ENCODE data around the gene HOXA10.

The HOXA10 gene

GRCh38 chr7:27182285-27182841 lies 8.2 kb upstream of the HOXA10 start:
- no peak overlapping the region for H3K27ac ChIP-seq (ENCODE audit: low read depth, low read length)
- H3K9me3 ChIP-seq (ENCODE audit: control insufficient read depth, insufficient read depth, low read depth, low read length): no peaks in the 10 kb centered on the region
- peak overlapping the region; percentile 43; the same call in 1 of the 2 replicates for H3K4me3 ChIP-seq (ENCODE audit: low read depth, low read length)
- H3K27me3 ChIP-seq (ENCODE audit: control insufficient read depth, insufficient read depth, low read length): peaks cover 100% of the 10 kb centered on the region
- no peaks in the 10 kb centered on the region for H3K36me3 ChIP-seq (ENCODE audit: control insufficient read depth, insufficient read depth, low read length)
- peak overlapping the region; percentile 50 for H3K9ac ChIP-seq (ENCODE audit: low read length)
- H3K4me1 ChIP-seq (ENCODE audit: control insufficient read depth, insufficient read depth, low read length): peaks cover 32% of the 10 kb centered on the region

GRCh38 chr7:27181795-27182275 lies 7.7 kb upstream of the HOXA10 start:
- Histone ChIP-seq H3K9me3 (ENCODE audit: control insufficient read depth, insufficient read depth, low read depth, low read length) (no peaks in the 10 kb centered on the region), H3K4me3 (ENCODE audit: low read depth, low read length) (no peak overlapping the region; the same call in 1 of the 2 replicates), H3K27me3 (ENCODE audit: control insufficient read depth, insufficient read depth, low read length) (peaks cover 100% of the 10 kb centered on the region), H3K36me3 (ENCODE audit: control insufficient read depth, insufficient read depth, low read length) (no peaks in the 10 kb centered on the region), H3K4me1 (ENCODE audit: control insufficient read depth, insufficient read depth, low read length) (peaks cover 30% of the 10 kb centered on the region), H3K9ac (ENCODE audit: low read length) (no peak overlapping the region), H3K27ac (ENCODE audit: low read depth, low read length) (no peak overlapping the region)

- peaks cover 100% of the 10 kb centered on the region for H3K27me3 ChIP-seq (ENCODE audit: control insufficient read depth, insufficient read depth, low read length)
- peak overlapping the region; percentile 21 for H3K9ac ChIP-seq (ENCODE audit: low read length)
- no peaks in the 10 kb centered on the region for H3K9me3 ChIP-seq (ENCODE audit: control insufficient read depth, insufficient read depth, low read depth, low read length)
- peaks cover 22% of the 10 kb centered on the region for H3K4me1 ChIP-seq (ENCODE audit: control insufficient read depth, insufficient read depth, low read length)
- no peak overlapping the region for H3K4me3 ChIP-seq (ENCODE audit: low read depth, low read length)
- no peak overlapping the region for H3K27ac ChIP-seq (ENCODE audit: low read depth, low read length)
- no peaks in the 10 kb centered on the region for H3K36me3 ChIP-seq (ENCODE audit: control insufficient read depth, insufficient read depth, low read length)
These were observed 6.6 kb upstream of the HOXA10 start for GRCh38 chr7:27180431-27181420.

GRCh38 chr7:27179503-27180430 lies 5.6 kb upstream of the HOXA10 start:
- no peaks in the 10 kb centered on the region for H3K36me3 ChIP-seq (ENCODE audit: control insufficient read depth, insufficient read depth, low read length)
- H3K27ac ChIP-seq (ENCODE audit: low read depth, low read length): no peak overlapping the region
- peaks cover 100% of the 10 kb centered on the region for H3K27me3 ChIP-seq (ENCODE audit: control insufficient read depth, insufficient read depth, low read length)
- peak overlapping the region; percentile 58 for H3K4me3 ChIP-seq (ENCODE audit: low read depth, low read length)
- H3K9me3 ChIP-seq (ENCODE audit: control insufficient read depth, insufficient read depth, low read depth, low read length): no peaks in the 10 kb centered on the region
- H3K9ac ChIP-seq (ENCODE audit: low read length): peak overlapping the region; percentile 73
- peaks cover 13% of the 10 kb centered on the region for H3K4me1 ChIP-seq (ENCODE audit: control insufficient read depth, insufficient read depth, low read length)

GRCh38 chr7:27179030-27179429 lies 4.9 kb upstream of the HOXA10 start:
- no peak overlapping the region for H3K27ac ChIP-seq (ENCODE audit: low read depth, low read length)
- peaks cover 10% of the 10 kb centered on the region; the same call in 1 of the 2 replicates for H3K4me1 ChIP-seq (ENCODE audit: control insufficient read depth, insufficient read depth, low read length)
- H3K9ac ChIP-seq (ENCODE audit: low read length): peak overlapping the region; percentile 73
- peaks cover 100% of the 10 kb centered on the region for H3K27me3 ChIP-seq (ENCODE audit: control insufficient read depth, insufficient read depth, low read length)
- H3K9me3 ChIP-seq (ENCODE audit: control insufficient read depth, insufficient read depth, low read depth, low read length): no peaks in the 10 kb centered on the region
- H3K36me3 ChIP-seq (ENCODE audit: control insufficient read depth, insufficient read depth, low read length): no peaks in the 10 kb centered on the region
- H3K4me3 ChIP-seq (ENCODE audit: low read depth, low read length): peak overlapping the region; percentile 58

- Histone ChIP-seq H3K27me3 (ENCODE audit: control insufficient read depth, insufficient read depth, low read length) (peaks cover 100% of the 10 kb centered on the region), H3K4me3 (ENCODE audit: low read depth, low read length) (peak overlapping the region; percentile 58; the same call in 1 of the 2 replicates), H3K9me3 (ENCODE audit: control insufficient read depth, insufficient read depth, low read depth, low read length) (no peaks in the 10 kb centered on the region), H3K27ac (ENCODE audit: low read depth, low read length) (no peak overlapping the region), H3K4me1 (ENCODE audit: control insufficient read depth, insufficient read depth, low read length) (peaks cover 6% of the 10 kb centered on the region; the same call in 1 of the 2 replicates), H3K9ac (ENCODE audit: low read length) (peak overlapping the region; percentile 68), H3K36me3 (ENCODE audit: control insufficient read depth, insufficient read depth, low read length) (no peaks in the 10 kb centered on the region)
These were observed 4.2 kb upstream of the HOXA10 start for GRCh38 chr7:27178366-27178765.

GRCh38 chr7:27177795-27178320 lies 3.7 kb upstream of the HOXA10 start:
- Histone ChIP-seq H3K9ac (ENCODE audit: low read length) (peak overlapping the region; percentile 68), H3K4me1 (ENCODE audit: control insufficient read depth, insufficient read depth, low read length) (peaks cover 6% of the 10 kb centered on the region; the same call in 1 of the 2 replicates), H3K9me3 (ENCODE audit: control insufficient read depth, insufficient read depth, low read depth, low read length) (no peaks in the 10 kb centered on the region), H3K27me3 (ENCODE audit: control insufficient read depth, insufficient read depth, low read length) (peaks cover 100% of the 10 kb centered on the region), H3K36me3 (ENCODE audit: control insufficient read depth, insufficient read depth, low read length) (no peaks in the 10 kb centered on the region), H3K4me3 (ENCODE audit: low read depth, low read length) (peak overlapping the region; percentile 58; the same call in 1 of the 2 replicates), H3K27ac (ENCODE audit: low read depth, low read length) (no peak overlapping the region)

GRCh38 chr7:27176962-27177794 lies 3.1 kb upstream of the HOXA10 start:
- Histone ChIP-seq H3K36me3 (ENCODE audit: control insufficient read depth, insufficient read depth, low read length) (no peaks in the 10 kb centered on the region), H3K27ac (ENCODE audit: low read depth, low read length) (no peak overlapping the region), H3K9ac (ENCODE audit: low read length) (peak overlapping the region; percentile 68), H3K4me3 (ENCODE audit: low read depth, low read length) (peak overlapping the region; percentile 14; the same call in 1 of the 2 replicates), H3K4me1 (ENCODE audit: control insufficient read depth, insufficient read depth, low read length) (peaks cover 9% of the 10 kb centered on the region), H3K27me3 (ENCODE audit: control insufficient read depth, insufficient read depth, low read length) (peaks cover 100% of the 10 kb centered on the region), H3K9me3 (ENCODE audit: control insufficient read depth, insufficient read depth, low read depth, low read length) (no peaks in the 10 kb centered on the region)

- Histone ChIP-seq H3K9me3 (ENCODE audit: control insufficient read depth, insufficient read depth, low read depth, low read length) (no peaks in the 10 kb centered on the region), H3K4me3 (ENCODE audit: low read depth, low read length) (peak overlapping the region; percentile 9; the same call in 1 of the 2 replicates), H3K9ac (ENCODE audit: low read length) (peak overlapping the region; percentile 68), H3K4me1 (ENCODE audit: control insufficient read depth, insufficient read depth, low read length) (peaks cover 13% of the 10 kb centered on the region), H3K27ac (ENCODE audit: low read depth, low read length) (no peak overlapping the region), H3K27me3 (ENCODE audit: control insufficient read depth, insufficient read depth, low read length) (peaks cover 100% of the 10 kb centered on the region), H3K36me3 (ENCODE audit: control insufficient read depth, insufficient read depth, low read length) (no peaks in the 10 kb centered on the region)
These were observed 2.4 kb upstream of the HOXA10 start for GRCh38 chr7:27176524-27176845.

Data from HUES6 (cell line).